Psoas muscle (tissue), 8 donors: ENCODE measurements around the gene NCR1. TPM values are rescaled to one million over a fixed set of nuclear protein-coding genes. Genes with fewer than 3 reads are reported as not detected.

Experiments used
- ATAC-seq, 4 donors: fragments of 200-7000 bp; cut with Tn5 transposase; one replicate each; pipeline ENCODE4 v1.9.1; 2020; ENCODE audit warnings: moderate library complexity in 3 of 4, mild to moderate bottlenecking in 2 of 4
- DNase-seq, 2 donors: peaks; one replicate each; pipeline ENCODE4 v3.0.0-alpha.2; 2020
- H3K27ac ChIP-seq: fragments of 200-600 bp; one replicate; pipeline ENCODE4 v1.8.0; 2022
- H3K27me3 ChIP-seq, 3 donors: fragments of 200-600 bp in 1 of 3; one replicate each; pipeline versions ENCODE4 v1.6.1 to v1.8.0; 2013 to 2022; ENCODE audit warnings: low read length in 2 of 3, mild to moderate bottlenecking in 2 of 3, moderate library complexity in 1 of 3; ENCODE audit not compliant: insufficient read depth in 3 of 3
- H3K36me3 ChIP-seq, 2 donors: fragments of 200-600 bp in 1 of 2; one replicate each; pipeline versions ENCODE4 v1.6.1 to v1.8.0; 2013 to 2022; ENCODE audit warnings: low read depth in 1 of 2, mild to moderate bottlenecking in 1 of 2, moderate library complexity in 1 of 2; ENCODE audit not compliant: insufficient read depth in 1 of 2
- H3K4me1 ChIP-seq: fragments of 200-600 bp; one replicate; pipeline ENCODE4 v1.8.0; 2022
- H3K4me3 ChIP-seq: fragments of 200-600 bp; one replicate; pipeline ENCODE4 v1.8.0; 2022; ENCODE audit warnings: mild to moderate bottlenecking
- H3K9me3 ChIP-seq: fragments of 200-600 bp; one replicate; pipeline ENCODE4 v1.8.0; 2022
- CTCF ChIP-seq: fragments of 200-600 bp; IDR thresholded peaks from one replicate; pipeline ENCODE4 v1.8.0; 2022; ENCODE audit warnings: antibody characterized with exemption
- WGBS, 3 donors: extraction: QIAGEN DNeasy Blood & Tissue Kit; methylation state at CpG; one replicate each; pipeline versions ENCODE4 v1.1.6 to v1.1.7; 2013; 5-methylcytosine and 5-hydroxymethylcytosine counted together
- intact Hi-C, 2 donors: fragments of 100-400 bp; cut with DNase I; formaldehyde crosslinking; loops; one replicate each; pipeline versions ENCODE4 v1.11.0 to v1.14.2; 2022
- polyA plus RNA-seq, 3 donors: library from polyadenylated mRNA; stranded (reverse); fragments of 200-250 nt; gene quantifications; one replicate each; pipeline ENCODE4 v1.2.3, GENCODE V29; 2013
- total RNA-seq, 4 donors: library from RNA; stranded (reverse); fragmentation: NEBNext Ultra II Directional in 2 of 4; extraction: Animal tissue kit (Norgen Biotek cat#: 25700) in 2 of 4; gene quantifications; one replicate each; pipeline versions ENCODE4 v1.2.1 to v1.2.4, GENCODE V29; 2021 to 2023
- donor health status: healthy with polysubstance abuse.
- donor health status: DM: no; HTN: no; CAD: no; lungs with moderate emphysema.
- donor health status: Bipolar disorder and iron deficiency.
- donor health status: healthy.
- donor health status: DM: yes; HTN: yes; CAD: no.
- donor health status: DM: no; HTN: no; CAD: no.
- donor health status: DM: no; HTN: no; CAD: no.
- donor health status: DM: yes; HTN: yes; CAD: no.

The NCR1 gene
- total and polyA plus RNA-seq, 7 donors: 0.27 to 0.32 TPM; not detected in 5

GRCh38 chr19:54875506-54875905 is 30.4 kb upstream of the NCR1 start:
- ATAC-seq (no peak), DNase-seq (no peak)
- Histone ChIP-seq H3K27ac (no peak overlapping the region), H3K9me3 (no peaks in the 10 kb centered on the region), H3K36me3 (no peaks in the 10 kb centered on the region), H3K27me3 (no peaks in the 10 kb centered on the region), H3K4me1 (no peaks in the 10 kb centered on the region), H3K4me3 (no peak overlapping the region)
- intact Hi-C loops: no loop called here
- TF ChIP-seq CTCF: no peak
- WGBS, 3 donors: 54 to 66% (median 56%) methylated on average over 2 of the region's 2 CpGs

GRCh38 chr19:54877471-54877870 is 28.5 kb upstream of the NCR1 start:
- Histone ChIP-seq H3K36me3 (no peaks in the 10 kb centered on the region), H3K9me3 (no peaks in the 10 kb centered on the region), H3K27me3 (no peaks in the 10 kb centered on the region), H3K4me1 (no peaks in the 10 kb centered on the region), H3K27ac (no peak overlapping the region), H3K4me3 (no peak overlapping the region)
- no peak for ATAC-seq
- WGBS, 3 donors: 59 to 76% (median 72%) methylated on average over 3 of the region's 3 CpGs
- intact Hi-C loops: no loop called here
- no peak for TF ChIP-seq CTCF
- no peak for DNase-seq

GRCh38 chr19:54881884-54882283 is 24.1 kb upstream of the NCR1 start:
- intact Hi-C loops: no loop called here
- no peak for ATAC-seq

GRCh38 chr19:54882758-54883157 is 23.2 kb upstream of the NCR1 start:
- Histone ChIP-seq H3K9me3 (no peaks in the 10 kb centered on the region), H3K27me3 (no peaks in the 10 kb centered on the region), H3K4me1 (no peaks in the 10 kb centered on the region), H3K27ac (no peak overlapping the region), H3K4me3 (no peak overlapping the region), H3K36me3 (no peaks in the 10 kb centered on the region)
- 65 to 75% (median 70%) methylated on average over 7 of the region's 7 CpGs for WGBS, 3 donors
- TF ChIP-seq CTCF: no peak
- no peak for DNase-seq
- ATAC-seq: no peak
- intact Hi-C loops: no loop called here

More at GRCh38 chr19:54881884-54882283, 24.1 kb upstream of the NCR1 start:
- no peak overlapping the region for H3K4me3 ChIP-seq
- no peaks in the 10 kb centered on the region for H3K36me3 ChIP-seq
- H3K27me3 ChIP-seq: no peaks in the 10 kb centered on the region
- no peak for TF ChIP-seq CTCF
- WGBS, 3 donors: 48 to 60% (median 53%) methylated on average over 6 of the region's 6 CpGs
- DNase-seq: no peak
- H3K9me3 ChIP-seq: no peaks in the 10 kb centered on the region
- no peaks in the 10 kb centered on the region for H3K4me1 ChIP-seq
- H3K27ac ChIP-seq: no peak overlapping the region

- H3K27me3 ChIP-seq: no peaks in the 10 kb centered on the region
- WGBS, 3 donors: 73 to 78% (median 77%) methylated on average over 9 of the region's 9 CpGs
- intact Hi-C loops: no loop called here
- no peak overlapping the region for H3K4me3 ChIP-seq
- no peaks in the 10 kb centered on the region for H3K36me3 ChIP-seq
- no peaks in the 10 kb centered on the region for H3K4me1 ChIP-seq
- no peak for DNase-seq
- no peaks in the 10 kb centered on the region for H3K9me3 ChIP-seq
- no peak overlapping the region for H3K27ac ChIP-seq
- no peak for TF ChIP-seq CTCF
- no peak for ATAC-seq
Measured at GRCh38 chr19:54883228-54883627, 22.7 kb upstream of the NCR1 start.
